Glutamatergic neuron (in vitro differentiated cells): ENCODE data around the gene SVIP. TPM values are rescaled to one million over a fixed set of nuclear protein-coding genes. Genes with fewer than 3 reads are reported as not detected.
A peak's percentile ranks its signal among the peaks of the same experiment; 100 is the strongest.

ENCODE experiments used
- DNase-seq: peaks from one replicate; pipeline ENCODE4 v3.0.0; 2022
- H3K27ac Mint-ChIP-seq: one replicate; pipeline ENCODE4 v1.8.0; 2020; ENCODE audit warnings: mild to moderate bottlenecking, mixed read lengths, inconsistent platforms; ENCODE audit not compliant: unreplicated experiment
- H3K27me3 Mint-ChIP-seq: one replicate; pipeline ENCODE4 v1.8.0; 2020; ENCODE audit warnings: mild to moderate bottlenecking, moderate library complexity, mixed read lengths, inconsistent platforms; ENCODE audit not compliant: unreplicated experiment
- H3K36me3 Mint-ChIP-seq: one replicate; pipeline ENCODE4 v1.8.0; 2020; ENCODE audit warnings: mild to moderate bottlenecking, mixed read lengths, inconsistent platforms; ENCODE audit not compliant: unreplicated experiment
- H3K4me1 Mint-ChIP-seq: one replicate; pipeline ENCODE4 v1.8.0; 2020; ENCODE audit warnings: mild to moderate bottlenecking, low read depth, mixed read lengths, inconsistent platforms; ENCODE audit not compliant: unreplicated experiment
- H3K4me3 Mint-ChIP-seq: one replicate; pipeline ENCODE4 v1.8.0; 2020; ENCODE audit warnings: mild to moderate bottlenecking, mixed read lengths, inconsistent platforms; ENCODE audit not compliant: unreplicated experiment
- H3K9me3 Mint-ChIP-seq: one replicate; pipeline ENCODE4 v1.8.0; 2020; ENCODE audit warnings: mild to moderate bottlenecking, moderate library complexity, mixed read lengths, inconsistent platforms; ENCODE audit not compliant: unreplicated experiment
- total RNA-seq: library from RNA; stranded (reverse); fragmentation: NEBNext Ultra II Directional; extraction: Animal tissue kit (Norgen Biotek cat#: 25700); gene quantifications from one replicate; pipeline ENCODE4 v1.2.1, GENCODE V29; 2021; ENCODE audit not compliant: unreplicated experiment
- TF ChIP-seq, protein P1 (sequence below): fragments of 200-600 bp; sonication (generic); IDR thresholded peaks from one replicate; pipeline ENCODE4 v1.5.0; 2021; ENCODE audit not compliant: partially characterized antibody, unreplicated experiment

SVIP gene
- total RNA-seq, 1 donor from 2014 or later = 255 TPM

DNA sequence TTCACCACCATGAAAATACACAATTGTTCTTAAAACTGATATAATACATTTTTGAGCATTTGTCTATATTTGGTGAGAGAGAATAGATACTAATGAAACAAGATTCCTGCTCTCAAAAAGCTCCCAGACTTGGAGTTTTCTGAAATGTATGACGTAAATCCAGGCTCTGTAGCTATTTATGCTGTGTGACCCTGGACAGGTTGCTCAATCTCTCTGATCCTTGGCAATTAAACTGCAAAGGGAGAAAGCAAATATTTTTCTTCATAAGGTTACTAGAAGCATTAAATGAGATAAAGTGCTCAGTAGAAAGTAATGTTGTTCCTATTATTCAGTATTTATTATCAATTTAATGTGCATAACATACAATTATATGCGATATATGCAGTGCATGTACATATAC, 42.5 kb downstream of the SVIP start:
- Mint-ChIP-seq H3K27me3 (peaks cover 6% of the 10 kb centered on the region), H3K9me3 (no peaks in the 10 kb centered on the region), H3K4me1 (peaks cover 46% of the 10 kb centered on the region), H3K4me3 (no peak overlapping the region), H3K27ac (peak overlapping the region; percentile 55), H3K36me3 (peaks cover 10% of the 10 kb centered on the region)
- no peak for DNase-seq
- TF ChIP-seq, protein P1, sequence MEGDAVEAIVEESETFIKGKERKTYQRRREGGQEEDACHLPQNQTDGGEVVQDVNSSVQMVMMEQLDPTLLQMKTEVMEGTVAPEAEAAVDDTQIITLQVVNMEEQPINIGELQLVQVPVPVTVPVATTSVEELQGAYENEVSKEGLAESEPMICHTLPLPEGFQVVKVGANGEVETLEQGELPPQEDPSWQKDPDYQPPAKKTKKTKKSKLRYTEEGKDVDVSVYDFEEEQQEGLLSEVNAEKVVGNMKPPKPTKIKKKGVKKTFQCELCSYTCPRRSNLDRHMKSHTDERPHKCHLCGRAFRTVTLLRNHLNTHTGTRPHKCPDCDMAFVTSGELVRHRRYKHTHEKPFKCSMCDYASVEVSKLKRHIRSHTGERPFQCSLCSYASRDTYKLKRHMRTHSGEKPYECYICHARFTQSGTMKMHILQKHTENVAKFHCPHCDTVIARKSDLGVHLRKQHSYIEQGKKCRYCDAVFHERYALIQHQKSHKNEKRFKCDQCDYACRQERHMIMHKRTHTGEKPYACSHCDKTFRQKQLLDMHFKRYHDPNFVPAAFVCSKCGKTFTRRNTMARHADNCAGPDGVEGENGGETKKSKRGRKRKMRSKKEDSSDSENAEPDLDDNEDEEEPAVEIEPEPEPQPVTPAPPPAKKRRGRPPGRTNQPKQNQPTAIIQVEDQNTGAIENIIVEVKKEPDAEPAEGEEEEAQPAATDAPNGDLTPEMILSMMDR = no peak

DNA sequence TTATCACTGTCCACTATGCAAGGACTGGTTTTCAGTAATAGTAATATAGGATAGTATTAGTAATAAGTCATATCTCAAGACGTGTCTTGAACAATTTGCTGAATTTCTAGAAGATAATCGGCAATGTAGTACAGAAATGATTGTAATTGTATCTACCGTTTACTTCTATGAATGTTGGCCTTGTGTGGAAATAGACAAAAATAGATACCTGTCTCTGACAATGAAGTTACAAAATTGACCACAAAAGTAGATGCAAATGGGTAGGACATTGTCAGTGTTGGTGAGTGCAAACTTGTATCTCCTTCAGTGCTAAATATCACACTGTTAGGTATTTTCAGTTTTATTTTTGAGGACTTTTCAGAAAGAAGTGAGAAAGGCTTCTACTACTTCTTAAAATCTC, 43.1 kb downstream of the SVIP start:
- Mint-ChIP-seq H3K36me3 (peaks cover 10% of the 10 kb centered on the region), H3K27me3 (peaks cover 6% of the 10 kb centered on the region), H3K9me3 (no peaks in the 10 kb centered on the region), H3K4me3 (no peak overlapping the region), H3K4me1 (peaks cover 41% of the 10 kb centered on the region), H3K27ac (no peak overlapping the region)
- DNase-seq = no peak
- TF ChIP-seq, protein P1 = no peak

DNA sequence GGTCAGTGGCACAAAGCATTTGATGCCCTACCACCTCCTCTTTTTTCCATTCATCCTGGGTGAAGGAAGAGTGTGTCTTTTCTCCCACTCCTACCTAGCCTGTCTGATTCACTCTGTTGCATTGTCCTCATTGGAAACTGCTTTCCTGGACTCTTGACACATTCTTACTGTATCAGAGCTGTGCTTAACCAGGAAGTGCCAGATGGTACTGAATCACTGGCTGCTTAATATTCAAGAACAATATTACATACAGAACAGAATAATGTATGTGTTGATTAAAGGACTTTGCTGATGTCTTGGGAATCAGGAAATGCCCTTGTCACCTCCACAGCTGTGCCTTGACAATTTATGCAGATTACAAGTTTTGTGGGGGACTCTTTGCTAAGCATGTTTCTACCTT, 44.4 kb downstream of the SVIP start:
- no peak for DNase-seq
- TF ChIP-seq, protein P1 = no peak
- Mint-ChIP-seq H3K9me3 (no peaks in the 10 kb centered on the region), H3K36me3 (peaks cover 10% of the 10 kb centered on the region), H3K27me3 (peaks cover 6% of the 10 kb centered on the region), H3K4me3 (no peak overlapping the region), H3K4me1 (peaks cover 42% of the 10 kb centered on the region), H3K27ac (peak overlapping the region; percentile 28)

DNA sequence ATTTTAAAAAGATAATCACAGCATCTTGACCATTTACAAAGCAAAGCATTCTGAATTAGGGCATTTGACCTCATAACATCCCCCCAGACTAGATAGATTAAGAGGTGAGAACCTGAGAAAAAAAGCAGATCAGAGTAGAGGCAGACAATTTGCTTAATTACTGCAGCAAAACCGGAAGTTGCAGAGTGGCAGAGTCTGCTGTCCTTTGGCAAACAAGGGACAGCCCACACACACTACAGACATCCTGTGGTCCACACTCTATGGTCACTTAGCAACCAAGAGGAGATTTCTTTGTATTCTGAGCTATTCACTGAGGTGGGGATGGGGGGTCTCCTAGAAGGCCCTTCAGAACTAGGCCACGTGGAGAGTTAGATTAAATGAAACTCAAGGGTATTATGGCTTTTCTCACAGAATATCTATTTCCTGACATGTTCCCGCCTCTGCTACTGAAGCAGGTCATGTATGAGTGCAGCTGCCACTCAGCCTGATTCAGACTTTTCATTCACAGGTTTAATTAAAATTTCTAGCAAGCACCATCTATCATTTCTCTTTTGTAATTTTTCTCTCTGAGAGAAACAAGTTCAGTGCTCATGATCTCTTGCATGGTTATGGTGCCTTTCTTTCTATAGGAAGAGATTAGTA, 48.5 kb downstream of the SVIP start:
- no peak overlapping the region for H3K4me3 Mint-ChIP-seq
- peak overlapping the region; percentile 12 for H3K27ac Mint-ChIP-seq
- no peak for DNase-seq

DNA sequence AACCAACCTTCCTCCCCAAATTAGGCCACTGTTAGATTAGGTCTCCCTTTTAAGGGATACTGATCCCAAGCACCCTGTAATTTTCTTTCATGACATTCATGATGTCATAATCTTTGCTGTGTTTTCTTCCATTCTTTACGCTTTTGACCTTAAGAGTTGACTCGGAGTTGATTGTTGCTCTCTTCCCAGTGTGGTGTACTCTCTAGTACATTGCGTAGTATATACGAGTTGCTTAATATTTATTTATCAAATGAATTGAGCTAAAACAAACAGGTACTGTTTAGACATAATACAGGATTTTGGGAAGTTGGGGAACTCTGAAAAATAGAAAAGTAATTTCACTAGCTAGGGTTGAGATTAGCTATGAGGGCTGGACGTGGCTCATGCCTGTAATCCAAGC, 49.8 kb downstream of the SVIP start:
- H3K36me3 Mint-ChIP-seq = peaks cover 10% of the 10 kb centered on the region
- peaks cover 6% of the 10 kb centered on the region for H3K27me3 Mint-ChIP-seq
- H3K4me1 Mint-ChIP-seq = peaks cover 19% of the 10 kb centered on the region
- DNase-seq = no peak
- TF ChIP-seq, protein P1 = no peak
- no peaks in the 10 kb centered on the region for H3K9me3 Mint-ChIP-seq
- no peak overlapping the region for H3K27ac Mint-ChIP-seq
- no peak overlapping the region for H3K4me3 Mint-ChIP-seq

More for the DNA sequence above, 48.5 kb downstream of the SVIP start:
- Mint-ChIP-seq H3K4me1 (peaks cover 30% of the 10 kb centered on the region), H3K36me3 (peaks cover 10% of the 10 kb centered on the region), H3K27me3 (peaks cover 6% of the 10 kb centered on the region), H3K9me3 (no peaks in the 10 kb centered on the region)
- TF ChIP-seq, protein P1 = no peak
